NCI-H526 (cell line): ENCODE measurements around the gene DCAF7.

ENCODE experiments used
- DNase-seq, 2 experiments: peaks; one replicate each; lab custom pipeline; 2025; lab: John Stamatoyannopoulos, UW

DCAF7 gene, protein sequence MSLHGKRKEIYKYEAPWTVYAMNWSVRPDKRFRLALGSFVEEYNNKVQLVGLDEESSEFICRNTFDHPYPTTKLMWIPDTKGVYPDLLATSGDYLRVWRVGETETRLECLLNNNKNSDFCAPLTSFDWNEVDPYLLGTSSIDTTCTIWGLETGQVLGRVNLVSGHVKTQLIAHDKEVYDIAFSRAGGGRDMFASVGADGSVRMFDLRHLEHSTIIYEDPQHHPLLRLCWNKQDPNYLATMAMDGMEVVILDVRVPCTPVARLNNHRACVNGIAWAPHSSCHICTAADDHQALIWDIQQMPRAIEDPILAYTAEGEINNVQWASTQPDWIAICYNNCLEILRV

DNA sequence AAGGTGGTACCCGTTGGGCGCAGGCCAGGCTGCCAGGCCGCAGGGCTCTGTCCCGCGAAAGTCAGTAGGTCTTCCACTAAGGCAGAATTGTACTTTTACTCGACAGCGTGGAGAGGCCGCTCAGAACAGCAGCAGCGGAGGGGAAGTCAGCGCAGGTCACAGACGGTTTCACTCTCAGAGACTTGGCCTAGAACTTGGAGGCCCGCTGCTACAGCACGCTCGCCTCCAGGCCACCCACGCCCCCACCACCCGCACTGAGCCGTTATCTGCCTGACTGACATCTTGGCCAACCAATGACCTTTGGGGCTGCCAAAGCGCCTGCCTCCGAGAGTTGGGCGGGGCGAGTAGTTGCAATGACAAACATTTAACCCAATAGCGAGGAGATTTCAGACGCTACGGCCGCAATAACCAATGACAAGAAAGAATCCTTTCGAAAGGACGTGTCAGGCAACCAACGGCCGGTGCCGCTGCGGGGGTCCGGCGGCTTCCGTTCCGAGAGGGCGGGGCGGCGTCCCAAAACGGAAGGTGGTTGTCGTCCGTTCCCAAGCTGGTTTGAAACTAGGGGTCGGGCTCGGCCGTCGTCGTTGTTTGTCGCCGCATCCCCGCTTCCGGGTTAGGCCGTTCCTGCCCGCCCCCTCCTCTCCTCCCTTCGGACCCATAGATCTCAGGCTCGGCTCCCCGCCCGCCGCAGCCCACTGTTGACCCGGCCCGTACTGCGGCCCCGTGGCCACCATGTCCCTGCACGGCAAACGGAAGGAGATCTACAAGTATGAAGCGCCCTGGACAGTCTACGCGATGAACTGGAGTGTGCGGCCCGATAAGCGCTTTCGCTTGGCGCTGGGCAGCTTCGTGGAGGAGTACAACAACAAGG lies at the start of gene DCAF7:
Gene DCAF7, plus strand, starts transcription at position 532 of the 871 bp plus-strand sequence. Its CDS starts 201 bp downstream, at position 733.
- DNase-seq: peak; percentile 99

DNA sequence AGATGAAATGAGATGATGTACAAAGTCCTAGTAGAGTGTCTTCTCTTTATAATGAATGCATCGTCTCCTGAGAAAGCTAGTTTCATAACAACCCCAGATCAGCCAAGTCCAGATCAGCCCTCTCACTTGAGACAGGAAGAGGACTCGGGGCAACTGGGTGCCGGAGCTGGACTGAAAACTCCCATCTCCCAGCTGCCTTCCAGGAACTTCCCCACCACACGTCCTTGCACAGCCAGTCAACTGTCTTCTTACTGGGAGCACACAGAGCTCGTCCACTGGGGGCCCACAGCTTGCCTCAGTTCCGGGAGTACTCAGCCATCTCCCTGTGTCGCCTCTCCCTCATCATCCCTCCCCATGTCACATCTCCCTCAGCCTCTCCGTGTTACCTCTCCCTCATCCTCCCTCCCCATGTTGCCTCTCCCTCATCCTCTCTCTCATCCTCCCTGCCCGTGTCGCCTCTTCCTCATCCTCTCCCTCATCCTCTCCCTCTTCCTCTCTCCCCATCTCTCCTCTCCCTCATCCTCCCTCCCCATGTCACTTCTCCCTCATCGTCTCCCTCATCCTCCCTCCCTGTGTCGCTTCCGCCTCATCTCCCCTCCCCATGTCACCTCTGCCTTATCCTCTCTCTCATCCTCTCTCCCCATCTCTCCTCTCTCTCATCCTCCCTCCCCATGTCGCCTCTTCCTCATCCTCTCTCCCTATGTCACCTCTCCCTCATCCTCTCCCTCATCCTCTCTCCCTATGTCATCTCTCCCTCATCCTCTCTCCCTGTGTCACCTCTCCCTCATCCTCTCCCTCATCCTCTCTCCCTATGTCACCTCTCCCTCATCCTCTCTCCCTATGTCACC lies 49.5 kb upstream of the DCAF7 start:
- no peak for DNase-seq

DNA sequence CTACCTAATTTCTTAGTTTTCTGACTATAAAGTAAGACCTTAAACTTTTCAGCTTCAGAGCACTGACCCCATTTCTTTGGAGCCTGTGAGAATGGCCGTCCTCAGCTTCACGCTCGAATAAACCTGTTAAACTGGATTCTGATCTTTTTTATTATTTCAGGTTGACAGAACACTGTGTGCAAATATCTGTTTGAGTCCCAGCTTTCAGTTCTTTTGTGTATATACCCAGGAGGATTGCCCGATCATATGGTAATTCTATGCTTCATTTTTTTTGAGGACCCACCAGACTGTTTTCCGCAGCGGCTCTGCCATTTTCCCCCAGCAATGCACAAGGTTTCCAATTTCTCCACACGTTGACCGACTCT lies 47.0 kb upstream of the DCAF7 start:
- DNase-seq: peak in 1 of 2 experiments; percentile 42

DNA sequence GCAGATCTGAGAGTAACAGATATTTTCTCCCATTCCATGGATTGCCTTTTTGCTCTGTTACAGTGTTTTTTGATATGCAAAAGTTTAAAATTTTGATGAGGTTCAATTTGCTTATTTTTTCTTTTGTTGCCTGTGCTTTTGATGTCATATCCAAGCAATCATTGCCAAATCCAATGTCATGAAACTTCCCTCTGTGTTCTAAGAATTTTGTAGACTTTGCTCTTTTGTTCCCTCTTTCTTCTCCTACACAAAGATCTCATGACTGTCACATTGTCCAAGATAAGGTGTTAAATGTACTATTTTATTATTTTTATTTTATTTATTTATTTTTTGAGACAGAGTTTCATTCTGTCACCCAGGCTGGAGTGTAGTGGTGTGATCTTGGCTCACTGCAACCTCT lies 46.0 kb upstream of the DCAF7 start:
- no peak for DNase-seq

DNA sequence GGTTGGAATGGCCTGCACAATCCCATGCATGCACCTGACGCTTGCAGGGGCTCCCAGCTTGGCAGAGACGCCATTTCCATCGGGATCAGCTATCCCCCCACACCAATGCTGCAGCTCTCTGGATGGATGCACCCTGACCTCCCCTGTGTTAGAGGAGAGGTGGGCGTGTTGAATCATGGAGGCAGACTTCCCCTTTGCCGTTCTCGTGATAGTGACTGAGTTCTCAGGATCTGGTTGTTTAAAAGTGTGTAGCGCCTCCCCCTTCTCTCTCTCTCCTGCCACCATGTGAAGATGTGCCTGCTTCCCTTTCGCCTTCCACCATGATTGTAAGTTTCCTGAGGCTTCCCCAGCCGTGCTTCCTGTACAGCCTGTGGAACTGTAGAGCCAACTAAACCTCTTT lies 44.9 kb upstream of the DCAF7 start:
- DNase-seq: no peak

DNA sequence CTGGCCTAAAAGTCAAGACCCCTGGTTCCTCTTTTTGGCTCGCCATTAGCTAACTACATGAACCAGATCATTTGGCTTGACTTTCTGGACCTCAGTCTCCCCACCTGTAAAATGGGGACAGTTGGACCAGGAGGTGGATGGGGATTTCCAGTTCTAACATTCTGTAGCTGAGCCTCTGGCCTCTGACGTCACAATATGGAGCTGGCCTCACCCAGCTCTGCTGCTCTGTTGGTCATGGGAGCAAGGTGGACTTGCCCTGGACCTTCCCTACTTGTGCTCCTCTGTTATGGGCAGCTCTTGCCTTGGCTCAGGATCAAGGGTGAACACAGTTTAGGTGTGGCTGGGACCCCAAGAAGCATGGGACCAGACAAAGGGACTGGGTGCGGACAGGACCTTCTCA lies 43.6 kb upstream of the DCAF7 start:
- DNase-seq: no peak

DNA sequence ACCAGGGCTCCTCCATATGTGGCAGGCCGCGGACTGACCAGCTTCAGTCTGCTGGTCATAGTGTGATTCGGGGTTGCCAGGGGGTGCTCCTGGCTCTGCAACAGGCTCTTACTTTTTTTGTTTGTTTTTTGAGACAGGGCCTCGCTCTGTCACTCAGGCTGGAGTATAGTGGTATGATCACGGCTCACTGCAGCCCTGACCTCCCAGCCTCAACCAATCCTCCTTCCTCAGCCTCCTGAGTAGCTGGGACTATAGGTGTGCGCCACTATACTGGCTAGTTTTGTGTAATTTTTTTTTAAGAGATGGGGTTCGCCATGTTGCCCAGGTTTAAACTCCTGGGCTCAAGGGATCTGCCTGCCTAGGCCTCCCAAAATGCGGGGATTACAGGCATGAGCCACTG lies 38.9 kb upstream of the DCAF7 start:
- DNase-seq: no peak

DNA sequence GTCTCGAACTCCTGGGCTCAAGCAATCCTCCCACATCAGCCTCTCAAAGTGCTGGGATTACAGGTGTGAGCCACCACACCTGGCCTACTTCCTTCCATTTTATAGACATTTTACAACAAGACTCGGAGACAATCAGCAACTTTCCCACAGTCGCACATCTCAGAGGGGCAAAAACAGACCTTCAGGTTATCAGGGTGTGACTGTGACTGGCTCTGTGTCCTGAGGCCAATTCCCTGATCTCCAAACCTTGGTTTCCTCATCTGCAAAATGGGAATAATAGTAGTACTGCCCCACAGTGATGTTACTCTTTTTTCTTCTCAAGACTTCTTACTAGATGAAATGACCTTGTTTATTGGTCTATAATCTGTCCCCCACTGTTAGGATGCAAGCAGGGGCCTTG lies 37.9 kb upstream of the DCAF7 start:
- no peak for DNase-seq

DNA sequence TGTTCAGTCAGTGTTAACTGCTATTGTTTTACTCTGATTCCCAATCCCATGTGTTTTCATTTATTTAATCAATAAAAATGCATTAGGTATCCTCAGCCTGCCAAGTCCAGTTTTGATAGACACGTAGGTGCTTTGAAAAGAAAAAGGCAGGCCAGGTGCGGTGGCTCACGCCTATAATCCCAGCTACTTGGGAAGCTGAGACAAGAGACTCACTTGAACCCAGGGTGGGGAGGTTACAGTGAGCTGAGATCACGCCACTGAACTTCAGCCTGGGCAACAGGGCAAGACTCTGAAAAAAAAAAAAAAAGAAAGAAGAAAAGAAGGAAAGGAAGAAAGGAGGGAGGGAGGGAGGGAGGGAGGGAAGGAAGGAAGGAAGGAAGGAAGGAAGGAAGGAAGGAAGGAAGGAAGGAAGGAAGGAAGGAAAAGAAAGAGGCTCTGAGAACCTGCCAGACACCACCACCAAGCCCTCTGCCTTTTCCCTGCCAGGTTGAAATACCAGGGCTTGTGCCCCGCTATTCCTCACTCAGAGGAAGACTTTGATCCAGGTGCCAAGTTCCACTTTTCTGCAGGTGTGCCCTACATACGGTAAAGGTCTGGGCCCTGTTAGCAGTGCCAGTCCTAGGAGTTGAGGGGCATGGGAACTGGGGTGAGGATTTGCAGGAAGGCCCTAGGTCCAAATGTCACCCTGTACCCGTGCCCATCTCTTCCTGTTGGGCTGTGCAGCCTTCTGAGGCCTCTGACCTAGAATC lies 37.2 kb upstream of the DCAF7 start:
- DNase-seq: no peak

DNA sequence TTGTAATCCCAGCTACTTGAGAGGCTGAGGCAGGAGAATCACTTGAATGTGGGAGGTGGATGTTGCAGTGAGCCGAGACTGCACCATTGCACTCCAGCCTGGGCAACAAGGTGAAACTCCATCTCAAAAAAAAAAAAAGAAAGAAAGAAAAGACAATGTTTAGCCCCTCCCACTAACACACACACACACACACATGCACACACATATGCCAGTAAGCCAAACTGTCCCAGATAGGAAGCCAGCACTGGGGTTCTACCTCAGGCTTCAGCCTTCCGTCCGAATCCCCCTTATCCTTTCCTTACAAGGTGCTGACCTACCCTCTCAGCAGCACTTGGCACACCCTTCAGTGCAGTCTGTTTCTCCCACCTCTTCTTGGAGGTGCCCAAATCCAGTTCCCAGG lies 35.8 kb upstream of the DCAF7 start:
- no peak for DNase-seq

DNA sequence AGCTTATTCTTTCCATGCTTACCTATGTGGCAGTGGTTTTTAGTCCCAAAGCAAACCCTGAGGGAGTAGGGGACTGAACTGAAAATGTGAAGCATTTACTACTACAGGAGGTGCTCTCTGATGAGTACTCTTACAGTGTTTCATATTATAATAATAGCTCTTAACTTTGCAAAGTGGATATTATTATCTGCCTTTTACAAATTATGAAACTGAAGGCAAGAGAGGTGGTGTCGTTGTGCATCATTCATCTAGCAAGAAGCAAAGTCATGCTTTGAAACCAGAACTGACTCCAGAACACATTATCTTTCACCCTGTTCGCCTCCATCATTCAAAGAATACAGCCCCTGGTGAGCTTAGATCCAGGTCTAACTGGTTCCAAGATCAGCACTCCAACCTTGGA lies 35.3 kb upstream of the DCAF7 start:
- DNase-seq: no peak

DNA sequence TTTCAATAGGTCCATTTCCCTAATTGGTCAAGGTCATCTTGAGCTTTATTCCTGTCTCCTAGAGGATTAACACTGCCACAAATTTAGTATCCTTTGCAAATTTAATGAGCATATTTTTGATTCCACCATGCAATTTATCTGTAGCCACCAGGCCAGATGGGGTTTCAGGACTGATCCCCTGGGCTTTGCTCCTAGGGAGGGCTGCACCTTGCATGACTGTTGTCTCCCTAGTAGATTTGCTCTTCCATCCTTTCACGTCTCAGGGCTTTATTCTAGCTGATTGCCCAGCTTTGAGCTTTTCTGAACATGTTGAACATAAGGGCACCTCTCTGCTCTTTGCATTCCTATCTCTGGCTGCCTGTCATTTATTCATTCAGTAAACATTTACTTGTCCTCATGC lies 34.9 kb upstream of the DCAF7 start:
- DNase-seq: no peak

DNA sequence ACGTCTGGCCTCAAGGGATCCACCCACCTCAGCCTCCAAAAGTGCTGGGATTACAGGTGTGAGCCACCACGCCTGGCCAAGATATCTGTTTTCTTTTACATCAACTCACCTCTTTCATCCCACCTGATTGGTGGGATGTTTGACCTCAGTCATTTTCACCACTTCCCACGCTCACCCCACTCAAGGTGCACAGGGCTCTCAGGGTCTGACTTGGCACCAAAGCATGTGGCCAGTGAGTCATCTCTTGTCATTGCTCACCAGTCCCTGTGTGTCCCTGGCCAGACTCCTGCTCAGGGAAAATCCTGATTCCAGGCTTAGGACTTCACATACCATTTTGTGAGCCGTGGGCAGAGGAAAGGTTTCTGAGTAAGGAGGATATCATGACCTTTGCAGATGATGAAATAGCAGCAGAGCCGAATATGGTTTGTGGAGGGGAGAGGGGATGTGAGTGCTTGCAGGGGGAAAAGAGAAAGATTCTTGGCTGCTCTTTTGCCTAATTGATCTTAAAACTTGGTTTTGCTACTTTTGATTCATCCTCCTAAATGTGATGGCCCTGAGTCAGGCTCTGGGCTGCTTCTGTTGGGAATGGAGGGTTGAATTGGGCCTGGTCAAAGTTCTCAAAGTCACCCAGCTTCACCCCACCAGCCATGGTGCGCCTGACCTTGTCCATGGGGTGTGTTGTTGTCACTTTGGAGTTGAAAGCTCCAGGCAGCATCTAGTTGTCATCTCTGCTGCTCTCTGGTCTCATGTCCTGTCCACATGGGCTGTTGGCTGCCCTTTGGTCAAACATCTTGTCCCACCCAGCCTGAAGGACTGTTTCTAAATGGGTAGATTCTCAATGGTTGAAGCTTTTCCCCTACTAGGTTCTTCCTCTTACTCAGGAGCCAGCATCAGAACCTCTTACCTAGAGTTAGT lies 33.1 kb upstream of the DCAF7 start:
- no peak for DNase-seq

DNA sequence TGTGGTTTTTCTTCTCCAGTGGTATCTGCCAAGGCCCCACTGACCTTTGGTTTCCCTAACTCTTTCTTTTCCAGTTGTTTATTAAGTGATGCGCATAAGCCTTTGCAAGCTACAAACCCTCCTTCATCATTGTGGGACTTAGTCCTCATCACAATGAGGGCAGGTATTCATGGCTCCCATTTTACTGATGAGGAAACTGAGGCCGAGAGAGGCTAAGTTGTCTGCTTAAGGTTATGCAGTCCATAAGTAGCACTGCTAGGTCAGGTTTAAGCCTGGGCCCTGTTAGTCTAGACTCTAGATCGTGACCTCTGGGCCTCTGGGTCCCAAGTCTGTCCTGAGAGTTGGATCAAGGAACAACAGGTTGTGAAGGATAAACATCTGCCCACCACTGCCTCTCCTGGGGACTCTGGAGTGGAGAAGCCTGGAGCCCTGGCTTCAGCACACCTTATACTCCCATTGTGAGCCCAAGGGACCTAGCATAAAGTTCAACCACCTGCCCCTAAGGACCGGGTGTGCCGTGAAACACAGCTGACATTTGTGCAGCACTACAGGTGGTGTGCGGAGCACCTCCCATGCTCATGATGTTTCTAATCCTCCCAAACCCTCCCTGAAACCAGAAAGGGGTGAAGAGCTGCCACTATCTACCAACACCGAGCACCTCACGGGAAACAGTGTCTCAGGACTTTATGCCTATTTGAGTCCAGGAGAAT lies 32.3 kb upstream of the DCAF7 start:
- DNase-seq: no peak

DNA sequence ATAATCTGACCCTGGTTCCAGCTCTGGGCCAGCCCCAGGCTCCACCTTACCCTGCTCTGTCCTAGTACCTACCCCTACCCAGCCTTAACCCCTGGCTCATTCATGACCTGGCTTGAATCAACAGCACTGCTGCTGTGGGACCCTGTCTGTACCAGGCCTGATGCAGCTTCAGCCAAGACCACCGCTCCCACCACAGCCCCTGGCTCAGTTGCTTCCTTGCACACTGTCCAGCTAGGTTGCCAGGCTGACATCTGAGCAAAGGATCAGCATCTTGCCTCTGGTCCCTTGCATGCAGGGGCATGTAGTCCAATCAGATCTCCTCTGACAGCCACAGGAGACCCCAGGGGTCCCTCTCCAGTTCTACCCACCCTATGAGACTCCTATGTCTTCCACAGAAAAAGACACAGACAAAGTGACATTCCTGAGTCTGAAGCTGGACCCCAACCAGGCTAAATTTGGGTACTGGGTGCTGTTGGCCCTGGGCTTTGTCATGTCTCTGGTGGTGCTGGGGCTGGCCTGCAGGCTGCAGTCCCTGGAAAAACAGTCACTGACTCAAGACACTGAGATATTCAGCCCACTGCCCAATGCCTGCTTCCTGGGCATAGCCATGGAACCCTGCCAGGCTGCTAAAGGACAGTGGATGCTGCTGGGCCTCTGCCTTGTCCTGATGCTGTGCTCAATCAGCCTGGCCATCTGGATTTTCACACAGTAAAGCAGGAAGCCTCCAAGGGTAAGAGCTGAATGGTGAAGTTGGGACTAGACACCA lies 31.0 kb upstream of the DCAF7 start:
- no peak for DNase-seq

DNA sequence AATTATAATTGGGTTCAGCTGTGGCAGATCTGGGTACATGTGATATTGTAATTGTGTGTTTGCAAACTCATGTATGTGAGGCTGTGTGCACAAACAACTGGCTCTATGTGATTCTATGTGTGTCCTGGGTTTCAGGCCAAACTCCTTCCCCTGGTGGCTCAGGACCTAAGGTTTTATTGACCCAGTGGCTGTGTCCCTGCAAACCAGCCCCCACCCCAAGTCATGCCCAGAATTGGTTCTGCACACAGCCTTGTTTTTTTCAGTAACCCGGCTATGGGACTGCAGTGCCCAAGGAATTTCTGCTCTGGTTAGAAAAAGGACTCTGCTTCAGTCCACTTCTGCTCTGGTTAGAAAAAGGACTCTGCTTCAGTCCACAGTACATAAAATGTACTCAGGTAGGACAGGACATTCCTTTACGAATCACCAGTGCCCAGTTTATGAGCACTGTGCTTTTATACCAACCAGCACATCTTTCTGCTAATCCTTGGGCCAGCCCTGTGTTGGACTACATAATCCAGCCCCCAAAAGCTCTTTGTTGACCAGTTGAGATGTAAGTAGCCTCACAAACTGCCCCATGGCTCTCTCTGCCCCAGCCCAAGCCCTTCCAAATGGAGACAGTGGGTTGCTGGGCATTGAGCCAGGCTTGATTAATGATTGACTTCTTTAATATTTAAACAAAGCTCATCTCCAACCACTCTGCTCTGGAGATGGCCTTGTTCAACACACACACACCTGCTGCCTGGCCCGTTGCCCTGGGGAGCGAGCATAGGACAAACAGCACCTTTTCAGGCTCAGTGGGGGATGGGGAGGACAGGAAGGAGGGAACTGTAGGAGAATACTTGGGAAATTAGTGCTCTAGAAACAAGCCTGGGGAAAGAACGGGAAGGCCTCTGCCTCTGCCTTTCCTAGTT lies 30.1 kb upstream of the DCAF7 start:
- peak; percentile 91 to 96 for DNase-seq

DNA sequence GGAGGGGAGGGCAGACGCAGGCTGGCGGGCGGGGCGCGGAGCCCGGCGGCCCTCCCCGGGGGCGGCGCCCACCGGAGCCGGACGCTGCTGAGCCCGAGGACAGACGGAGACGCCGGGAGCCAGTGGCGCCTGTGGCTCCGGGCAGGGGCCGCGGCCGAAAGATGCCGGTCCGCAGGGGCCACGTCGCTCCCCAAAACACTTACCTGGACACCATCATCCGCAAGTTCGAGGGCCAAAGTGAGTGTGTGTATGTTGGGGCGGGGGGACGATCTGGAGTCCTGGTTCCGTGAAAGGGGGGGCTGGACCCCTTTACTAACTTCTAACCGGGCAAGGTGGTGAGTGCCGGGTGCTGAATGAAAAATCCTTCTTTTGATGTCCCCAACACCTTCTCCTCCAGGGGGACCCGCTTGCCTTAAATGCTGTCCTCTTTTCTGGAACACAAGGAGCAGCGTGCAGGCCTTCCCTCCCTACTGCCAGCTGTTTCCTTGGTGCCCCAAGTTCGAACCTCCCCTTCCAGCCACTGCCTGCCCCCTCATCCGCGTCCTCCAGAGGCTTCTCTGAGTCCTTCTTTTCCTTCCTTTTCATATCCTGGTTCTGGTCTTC lies 26.9 kb upstream of the DCAF7 start, which contains the start of gene KCNH6:
Gene KCNH6, plus strand, starts transcription at position 106 of the 603 bp plus-strand sequence. Its CDS starts 56 bp downstream, at position 162.
- peak in 1 of 2 experiments; percentile 42 for DNase-seq

DNA sequence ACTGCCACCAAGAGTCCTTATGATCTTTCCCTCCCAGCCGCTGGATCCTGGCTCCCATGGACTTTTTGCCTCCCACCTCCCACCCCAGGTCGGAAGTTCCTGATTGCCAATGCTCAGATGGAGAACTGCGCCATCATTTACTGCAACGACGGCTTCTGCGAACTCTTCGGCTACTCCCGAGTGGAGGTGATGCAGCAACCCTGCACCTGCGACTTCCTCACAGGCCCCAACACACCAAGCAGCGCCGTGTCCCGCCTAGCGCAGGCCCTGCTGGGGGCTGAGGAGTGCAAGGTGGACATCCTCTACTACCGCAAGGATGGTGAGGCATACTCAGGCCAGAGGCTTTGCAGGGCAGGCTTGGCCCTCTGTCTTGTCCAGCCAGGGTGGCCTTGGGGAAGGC lies 26.2 kb upstream of the DCAF7 start:
- DNase-seq: no peak
